Activated T-helper 9 cell treated with anti-CD3 and anti-CD28 coated beads, Interleukin-2, amount 50 U/mL, for 16 hours (primary cell): ENCODE measurements around the gene SIX2.
"Not testable (repeated sequence)": the region's sequence is repeated elsewhere in the genome, so short reads cannot be mapped to it uniquely, and the experiment has no call there.

ENCODE experiments used
- DNase-seq: peaks from one replicate; pipeline ENCODE4 v3.0.0-alpha.2; 2020; ENCODE audit warnings: low read depth

The SIX2 gene

DNA sequence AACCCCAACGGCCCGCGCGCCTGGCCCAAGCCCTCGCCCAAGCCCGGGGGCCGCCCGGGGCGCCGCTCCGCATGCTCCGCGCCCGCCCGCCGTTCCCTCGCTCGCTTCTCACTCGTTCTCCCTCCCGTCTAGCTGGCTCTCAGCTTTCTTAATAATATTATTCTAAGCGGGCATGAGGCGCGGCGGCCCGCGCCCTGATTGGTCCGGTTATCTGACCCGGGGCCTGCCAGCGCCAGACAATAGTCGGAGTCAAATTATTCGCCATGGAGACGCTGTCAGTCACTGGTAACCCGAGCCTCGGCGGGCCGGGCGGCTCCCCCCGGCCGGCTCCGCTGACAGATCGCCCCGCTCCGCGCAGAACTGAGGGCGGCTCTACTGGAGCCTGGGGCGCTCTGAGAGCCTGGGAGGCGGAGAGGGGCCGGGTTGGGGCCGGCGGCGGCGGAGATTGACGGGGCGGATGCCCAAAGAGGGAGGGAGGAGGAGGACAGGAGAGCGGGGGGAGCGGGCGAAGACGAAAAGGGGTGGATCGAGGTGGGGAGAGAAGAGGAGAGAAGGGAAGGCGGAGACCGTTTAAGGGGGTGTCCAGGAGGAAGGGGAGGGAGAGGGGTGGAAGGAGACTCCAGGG, at the start of gene SIX2:
Gene SIX2 (minus strand): TSS at position 150 of the 625 bp plus-strand sequence. CDS start 342 bp downstream, outside the sequence.
- DNase-seq, result no peak

- no peak for DNase-seq
These were observed 45.9 kb upstream of the SIX2 start for GRCh38 chr2:45055162-45055605.

DNA sequence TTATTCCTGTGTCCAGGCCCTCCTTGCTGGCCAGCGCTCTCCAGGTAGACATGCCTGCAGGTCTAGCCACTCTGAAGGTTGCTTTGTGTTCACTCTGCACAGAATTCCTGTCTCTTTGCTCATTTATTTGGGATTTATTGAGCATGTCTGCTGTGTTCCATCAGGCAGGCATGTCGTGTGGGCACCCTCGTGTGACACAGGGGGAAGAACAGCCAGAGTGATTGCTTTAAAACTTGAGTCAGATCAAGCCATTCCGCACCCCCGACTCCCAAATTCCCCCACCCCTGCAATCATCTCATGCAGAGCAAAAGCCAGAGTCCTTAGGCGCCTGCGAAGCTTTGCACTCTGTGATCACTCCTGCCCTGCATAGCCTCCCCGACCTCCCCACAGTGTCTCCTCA, 44.7 kb upstream of the SIX2 start:
- DNase-seq, result no peak

DNA sequence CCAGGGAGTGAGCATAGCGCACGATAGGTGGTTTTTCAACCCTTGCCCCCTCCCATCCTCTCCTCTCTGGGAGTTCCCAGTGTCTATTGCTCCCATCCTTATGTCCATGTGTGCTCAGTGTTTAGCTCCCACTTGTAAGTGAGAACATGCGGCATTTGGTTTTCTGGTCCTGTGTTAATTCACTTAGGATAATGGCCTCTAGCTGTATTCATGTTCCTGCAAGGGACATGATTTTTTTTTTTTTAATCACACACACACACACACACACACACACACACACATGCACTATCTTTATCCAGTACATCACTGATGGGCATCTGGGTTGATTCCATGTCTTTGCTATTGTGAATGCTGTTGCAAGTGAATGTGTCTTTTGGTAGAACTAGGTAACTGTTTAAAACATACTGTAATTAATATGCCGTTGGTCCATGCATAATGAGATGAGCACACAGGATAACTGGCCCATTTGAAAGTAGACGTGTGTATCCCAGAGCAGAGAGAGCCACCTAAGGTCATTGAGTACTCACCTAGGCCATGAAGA, 43.2 kb upstream of the SIX2 start:
- DNase-seq, result no peak

DNA sequence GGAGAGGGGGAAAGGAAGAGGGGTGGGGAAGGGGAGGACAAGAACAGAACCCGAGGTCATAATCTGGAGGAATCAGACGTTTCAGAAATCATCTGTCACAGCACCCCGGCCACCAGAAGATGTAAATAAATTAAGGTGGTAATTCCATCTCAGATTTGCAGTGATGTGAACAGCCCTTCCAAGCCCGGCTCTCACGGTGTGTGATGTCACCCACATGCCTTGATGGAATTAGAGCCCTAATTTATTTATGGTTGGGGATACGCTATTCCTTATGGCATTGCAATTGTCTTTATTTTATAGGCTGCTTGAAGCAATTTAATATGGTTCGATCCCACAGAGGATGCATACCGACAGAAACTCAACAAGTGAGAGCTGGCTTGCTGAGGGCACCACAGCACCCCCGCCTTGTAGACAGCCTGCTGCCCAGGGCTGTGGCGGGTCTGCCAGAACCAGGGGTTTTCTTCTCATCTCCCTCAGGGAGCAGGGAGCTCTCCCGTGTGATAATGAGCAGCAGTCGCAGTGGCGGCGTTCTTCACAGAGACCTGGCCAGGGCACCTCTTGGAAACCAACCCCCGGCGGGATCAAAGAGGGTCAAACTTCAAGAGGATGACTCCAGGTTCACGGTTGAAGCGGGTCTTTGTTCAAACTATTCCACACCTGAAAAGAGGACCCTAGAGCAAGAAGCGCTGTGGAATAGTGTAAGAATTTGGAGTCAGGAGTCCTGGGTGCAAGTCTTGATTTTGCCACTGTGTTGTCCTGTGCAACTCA, 40.5 kb upstream of the SIX2 start:
- DNase-seq, result no peak

GRCh38 chr2:45047301-45047700, 38.0 kb upstream of the SIX2 start:
- DNase-seq, result no peak

GRCh38 chr2:45046786-45047185, 37.5 kb upstream of the SIX2 start:
- no peak for DNase-seq

- no peak for DNase-seq
These were observed 36.5 kb upstream of the SIX2 start for GRCh38 chr2:45045706-45046105.

DNA sequence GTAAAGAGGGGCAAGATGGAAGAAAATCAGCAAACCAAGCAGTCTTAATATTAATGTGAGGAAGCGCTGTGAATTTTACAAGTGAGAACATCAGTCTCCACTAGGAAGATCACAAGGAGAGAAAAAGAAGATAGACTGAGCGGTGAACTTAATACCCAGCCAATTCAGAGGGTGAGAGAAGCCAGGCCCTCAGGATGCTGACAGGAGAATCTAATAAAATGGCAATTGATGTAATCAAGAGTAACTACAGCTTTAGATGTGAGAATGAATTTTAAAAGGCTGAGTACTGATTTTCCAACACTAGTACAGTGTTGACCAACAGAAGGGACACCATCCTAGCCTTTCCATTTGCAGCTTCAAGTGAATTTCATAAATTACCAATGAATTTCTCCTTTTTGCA, 35.7 kb upstream of the SIX2 start:
- no peak for DNase-seq

DNA sequence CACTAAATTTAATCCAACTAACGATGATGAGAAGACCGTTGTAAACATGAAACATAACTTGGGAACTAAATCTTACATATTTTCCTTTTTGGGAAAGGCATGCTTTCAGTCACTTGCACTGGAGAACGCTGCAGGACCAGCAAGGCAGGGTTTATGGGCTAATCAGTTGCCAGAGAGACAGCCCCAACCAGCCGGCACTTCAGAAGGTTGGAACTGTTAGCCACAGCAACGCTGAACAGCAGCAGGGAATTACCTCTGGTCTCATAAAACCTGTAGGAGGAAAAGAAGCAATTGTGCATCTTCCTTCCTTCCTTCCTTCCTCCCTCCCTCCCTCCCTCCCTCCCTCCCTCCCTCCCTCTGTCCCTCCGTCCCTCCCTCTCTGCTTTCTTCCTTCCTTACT, 33.9 kb upstream of the SIX2 start:
- DNase-seq, result no peak

GRCh38 chr2:45042401-45042800, 33.1 kb upstream of the SIX2 start:
- DNase-seq, result no peak

GRCh38 chr2:45040786-45041185, 31.5 kb upstream of the SIX2 start:
- DNase-seq, result no peak

- not testable (repeated sequence) for DNase-seq
These were observed 30.6 kb upstream of the SIX2 start for GRCh38 chr2:45039804-45040203.

DNA sequence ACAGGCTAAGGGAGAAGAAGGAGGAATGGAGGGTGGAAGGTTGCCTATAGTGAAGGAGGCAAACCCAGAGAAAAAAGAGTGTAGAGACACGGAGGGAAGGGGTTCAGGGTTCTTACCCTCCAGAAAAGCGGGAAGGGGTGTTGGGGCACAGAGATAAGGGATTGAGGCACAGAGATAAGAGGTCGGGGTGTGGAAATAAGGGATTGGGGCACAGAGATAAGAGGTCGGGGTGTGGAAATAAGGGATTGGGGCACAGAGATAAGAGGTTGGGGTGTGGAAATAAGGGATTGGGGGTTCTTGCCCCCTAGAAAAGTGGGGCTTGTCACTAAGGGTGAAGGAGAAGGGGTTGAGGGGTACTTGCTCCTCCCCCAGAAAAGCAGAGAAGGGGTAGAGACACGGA, 29.6 kb upstream of the SIX2 start:
- not testable (repeated sequence) for DNase-seq

DNA sequence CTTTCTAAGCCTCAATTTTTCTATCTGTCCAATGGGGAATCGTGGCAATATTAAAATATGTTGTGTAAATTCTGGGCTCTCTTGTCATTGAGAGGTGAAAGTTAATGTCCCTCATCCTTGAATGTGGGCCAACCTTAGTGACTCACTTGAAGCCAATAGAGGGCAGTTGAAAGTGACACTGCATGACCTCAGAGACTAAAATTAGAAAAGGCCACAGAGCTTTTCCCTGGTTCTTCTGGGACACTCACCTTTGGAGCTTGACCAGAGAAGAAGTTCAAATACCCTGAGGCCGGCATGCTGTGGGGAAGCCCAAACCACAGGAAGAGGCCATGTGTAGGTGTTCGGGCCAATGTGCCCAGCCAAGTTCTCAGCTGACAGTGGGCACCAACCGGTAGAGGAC, 24.1 kb upstream of the SIX2 start:
- DNase-seq, result no peak

DNA sequence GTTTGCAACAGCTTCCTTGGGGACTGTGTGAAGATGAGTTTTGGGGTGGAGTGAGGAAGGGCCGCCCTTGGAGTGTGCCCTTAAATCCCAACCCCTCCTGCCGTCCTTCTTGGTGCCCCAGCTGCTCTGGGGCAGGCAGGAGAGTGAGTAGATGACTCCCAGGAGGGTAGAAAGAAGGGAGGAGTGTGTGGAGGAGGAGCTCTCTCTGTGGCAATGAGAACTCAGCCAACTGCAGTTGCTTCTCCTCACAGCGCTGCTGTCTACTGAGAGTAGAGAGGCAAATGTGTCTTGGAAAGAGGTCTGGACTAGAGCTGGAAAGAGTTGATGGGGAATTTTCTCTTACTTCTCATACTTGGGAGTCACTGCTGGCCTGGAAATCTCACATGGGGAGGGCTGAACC, 21.8 kb upstream of the SIX2 start:
- no peak for DNase-seq

DNA sequence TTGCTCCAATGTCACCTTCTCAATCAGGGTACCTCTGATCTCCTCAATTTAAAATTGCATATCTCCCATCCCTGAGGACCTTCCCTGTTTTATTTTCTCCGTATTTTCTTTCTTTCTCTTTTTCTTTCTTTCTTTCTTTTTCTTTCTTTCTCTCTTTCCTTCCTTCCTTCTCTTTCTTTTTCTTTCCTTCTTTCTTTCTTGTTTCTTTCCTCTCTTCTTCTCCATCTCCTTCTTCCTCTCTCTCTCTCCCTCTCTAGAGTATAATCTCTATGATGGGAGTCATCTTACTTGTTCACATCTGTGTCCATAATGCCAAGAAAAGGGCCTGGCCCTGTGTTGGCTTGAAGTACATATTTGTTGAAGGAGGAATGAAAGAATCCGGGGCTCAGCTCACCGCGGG, 21.3 kb upstream of the SIX2 start:
- no peak for DNase-seq

GRCh38 chr2:45029215-45029614, 20.0 kb upstream of the SIX2 start:
- DNase-seq, result no peak

- no peak for DNase-seq
These were observed 19.0 kb upstream of the SIX2 start for GRCh38 chr2:45028276-45028675.

DNA sequence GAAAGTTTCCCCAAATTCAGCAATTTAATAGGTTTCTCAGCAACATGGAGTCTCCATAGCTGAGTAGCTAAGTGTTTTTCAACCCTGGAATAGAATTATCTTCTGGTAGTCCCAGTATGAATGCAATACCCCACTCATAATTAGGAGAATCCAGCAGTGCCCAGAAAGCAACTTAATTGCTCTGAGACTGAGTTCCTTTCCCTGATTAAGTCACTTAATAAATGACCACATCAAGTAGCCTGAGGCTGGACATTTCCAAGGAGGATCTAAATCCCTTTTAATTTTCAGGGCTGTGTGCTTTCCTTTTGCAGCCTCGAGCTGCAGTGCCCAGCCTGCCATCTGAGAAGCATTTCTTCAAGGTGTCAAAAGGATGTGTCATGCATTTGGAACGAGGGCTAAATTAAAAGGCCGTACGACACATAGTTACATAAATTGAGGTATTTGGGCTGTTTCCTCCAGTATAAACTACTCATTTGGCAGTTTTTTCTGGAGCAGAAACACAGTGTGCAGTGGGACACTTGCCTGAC, 17.7 kb upstream of the SIX2 start:
- DNase-seq, result no peak

- DNase-seq, result no peak
These were observed 15.5 kb upstream of the SIX2 start for GRCh38 chr2:45024600-45025291.

DNA sequence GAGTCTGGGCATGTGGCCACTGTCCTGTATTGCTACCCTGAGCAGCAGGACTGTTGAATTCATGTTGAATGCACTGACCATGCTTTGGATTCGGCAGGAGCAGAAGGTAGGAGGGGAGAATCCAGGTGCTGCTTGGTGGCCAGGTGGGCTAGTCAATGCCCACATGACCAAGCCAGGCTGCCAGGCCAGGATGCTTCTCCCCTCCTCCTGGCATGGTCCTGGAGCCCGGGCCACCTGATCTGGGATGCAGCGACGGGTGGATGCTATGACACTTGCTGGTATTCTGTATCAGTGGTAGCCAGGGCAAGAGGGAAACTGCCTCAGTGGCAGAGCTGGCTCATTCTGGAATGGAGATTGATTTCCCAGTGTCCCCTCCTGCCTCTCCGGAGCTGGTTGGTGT, 14.8 kb upstream of the SIX2 start:
- DNase-seq, result no peak

GRCh38 chr2:45020439-45020838, 11.2 kb upstream of the SIX2 start:
- no peak for DNase-seq
